CD4-positive, alpha-beta T cell treated with Interleukin-21 for 1 hour (primary cell): ENCODE data around the gene TAS2R39.
"Not testable (repeated sequence)": the region's sequence is repeated elsewhere in the genome, so short reads cannot be mapped to it uniquely, and the experiment has no call there.

Experiments used
- DNase-seq: peaks from one replicate; pipeline ENCODE4 v3.0.0-alpha.2; 2020

TAS2R39 gene

GRCh38 chr7:143183024-143183423 lies at the start of gene TAS2R39:
TAS2R39 (plus strand) TSS chr7:143183419; CDS start chr7:143183419, 0 bp downstream.
- no peak for DNase-seq

DNA sequence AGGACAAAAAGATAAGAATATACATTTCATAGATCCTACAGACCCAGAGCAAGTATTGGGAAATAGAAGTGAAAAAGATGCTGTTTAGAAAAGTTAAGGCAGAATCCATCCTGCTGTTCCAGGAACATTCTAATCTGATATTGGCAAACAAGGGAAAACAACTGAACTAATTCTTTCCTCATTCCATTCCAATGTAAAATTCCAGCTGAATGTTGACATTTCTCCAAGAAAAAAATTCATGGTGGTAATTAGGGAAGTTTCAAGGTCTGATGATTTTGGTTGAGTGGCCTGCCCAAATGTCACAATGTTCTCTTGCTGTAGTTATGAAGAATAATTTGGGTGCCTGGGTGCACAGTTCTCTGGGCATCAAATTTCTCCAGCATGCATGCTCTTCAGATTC lies 36.1 kb upstream of the TAS2R39 start:
- no peak for DNase-seq

- no peak for DNase-seq
Measured at GRCh38 chr7:143148050-143148449, 35.2 kb upstream of the TAS2R39 start.

DNA sequence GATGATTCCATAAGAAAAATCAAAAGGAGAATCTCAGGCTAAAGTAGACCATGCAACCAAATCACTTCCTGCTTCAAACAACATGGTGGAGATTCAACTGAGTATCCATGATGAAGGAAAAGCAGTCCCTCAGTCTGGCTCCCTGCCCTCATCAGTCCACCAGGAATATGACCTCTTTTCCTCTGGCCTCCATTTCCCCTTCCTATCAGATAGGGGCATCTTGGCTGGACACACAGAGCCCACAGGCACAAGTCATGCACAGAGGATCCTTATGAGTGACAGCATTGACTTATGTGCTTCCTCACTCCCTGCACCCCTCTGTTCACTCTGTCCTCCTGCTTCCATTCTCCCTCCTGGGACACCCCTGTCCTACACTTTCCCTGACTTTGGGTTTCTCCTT lies 34.6 kb upstream of the TAS2R39 start:
- no peak for DNase-seq

- not testable (repeated sequence) for DNase-seq
Measured at GRCh38 chr7:143150696-143151095, 32.5 kb upstream of the TAS2R39 start.

GRCh38 chr7:143158617-143159016 lies 24.6 kb upstream of the TAS2R39 start:
- not testable (repeated sequence) for DNase-seq

GRCh38 chr7:143171697-143172096 lies 11.5 kb upstream of the TAS2R39 start:
- no peak for DNase-seq

DNA sequence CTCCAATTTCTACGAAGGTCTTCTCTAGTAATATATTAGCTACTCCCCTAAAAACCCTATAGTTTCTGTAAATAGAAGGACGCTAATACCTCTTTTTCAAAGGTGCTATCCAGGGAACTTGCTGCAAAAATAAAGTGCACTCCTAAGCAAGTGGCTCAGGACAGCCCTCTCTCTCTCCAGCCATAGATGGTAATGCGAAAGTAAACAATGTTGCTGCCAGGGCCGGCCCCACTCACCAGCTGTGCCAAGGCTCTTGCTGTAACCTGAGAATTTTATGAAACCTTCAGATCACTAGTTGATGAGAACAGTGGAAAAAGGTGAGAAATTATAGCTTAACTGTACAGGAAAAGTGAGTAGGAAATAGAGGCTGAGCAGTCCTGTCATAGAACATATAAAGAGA lies 10.9 kb upstream of the TAS2R39 start:
- no peak for DNase-seq

DNA sequence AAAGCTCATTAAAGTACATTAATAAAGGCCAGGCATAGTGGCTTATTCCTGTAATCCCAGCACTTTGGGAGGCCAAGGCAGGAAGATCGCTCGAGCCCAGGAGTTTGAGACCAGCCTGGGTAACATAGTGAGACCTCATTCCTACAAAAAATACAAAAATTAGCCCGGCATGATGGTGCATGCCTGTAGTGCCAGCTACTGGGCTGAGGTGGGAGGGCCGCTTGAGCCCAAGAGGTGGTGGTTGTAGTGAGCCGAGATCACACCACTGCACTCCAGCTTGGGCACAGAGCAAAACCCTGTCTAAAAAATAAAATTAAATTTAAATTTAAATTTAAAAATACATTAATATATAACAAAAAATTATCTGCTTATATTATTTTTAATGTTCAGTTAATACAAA lies 7.1 kb upstream of the TAS2R39 start:
- DNase-seq = no peak

DNA sequence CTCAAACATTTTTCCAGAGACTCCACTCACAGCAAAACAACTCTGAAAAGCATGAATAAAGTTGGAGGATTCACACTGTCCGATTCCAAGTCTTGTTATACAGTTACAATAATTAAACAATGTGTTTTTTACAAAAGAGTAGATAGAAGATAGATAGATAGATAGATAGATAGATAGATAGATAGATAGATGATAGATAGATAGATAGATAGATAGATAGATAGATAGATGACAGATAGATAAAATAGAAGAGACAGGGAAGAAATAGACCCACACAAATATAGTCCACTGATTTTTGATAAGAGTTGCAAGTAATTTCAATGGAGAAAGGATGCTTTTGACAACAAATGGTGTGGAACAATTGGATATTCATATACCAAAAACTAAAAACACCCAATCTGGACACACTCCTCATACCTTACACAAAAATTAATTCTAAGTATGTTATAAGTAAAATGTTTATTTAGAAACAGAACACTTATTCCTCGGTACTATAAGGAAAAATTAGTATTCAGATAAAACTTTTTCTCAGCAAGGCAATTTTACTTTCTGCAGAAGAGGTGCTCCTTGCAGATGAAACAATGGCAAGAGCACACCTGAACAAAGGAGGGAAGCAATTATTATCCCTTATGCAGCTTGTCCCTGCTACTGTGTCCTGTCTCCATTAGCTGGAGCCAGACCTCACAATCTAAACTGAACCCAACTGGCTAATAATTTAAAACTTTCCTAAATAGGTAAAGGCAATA lies 5.7 kb upstream of the TAS2R39 start:
- no peak for DNase-seq

DNA sequence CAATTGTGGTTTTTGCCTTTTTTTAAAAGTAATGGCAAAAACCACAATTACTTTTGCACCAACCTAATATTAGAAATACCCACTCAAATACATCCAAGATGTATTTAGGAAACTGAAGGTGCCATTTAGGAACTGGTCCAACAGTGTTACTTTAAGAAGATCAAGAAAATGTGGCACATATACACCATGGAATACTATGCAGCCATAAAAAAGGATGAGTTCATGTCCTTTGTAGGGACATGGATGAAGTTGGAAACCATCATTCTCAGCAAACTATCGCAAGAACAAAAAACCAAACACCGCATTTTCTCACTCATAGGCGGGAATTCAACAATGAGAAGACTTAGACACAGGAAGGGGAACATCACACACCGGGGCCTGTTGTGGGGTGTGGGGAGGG lies 2.4 kb upstream of the TAS2R39 start:
- DNase-seq = not testable (repeated sequence)

DNA sequence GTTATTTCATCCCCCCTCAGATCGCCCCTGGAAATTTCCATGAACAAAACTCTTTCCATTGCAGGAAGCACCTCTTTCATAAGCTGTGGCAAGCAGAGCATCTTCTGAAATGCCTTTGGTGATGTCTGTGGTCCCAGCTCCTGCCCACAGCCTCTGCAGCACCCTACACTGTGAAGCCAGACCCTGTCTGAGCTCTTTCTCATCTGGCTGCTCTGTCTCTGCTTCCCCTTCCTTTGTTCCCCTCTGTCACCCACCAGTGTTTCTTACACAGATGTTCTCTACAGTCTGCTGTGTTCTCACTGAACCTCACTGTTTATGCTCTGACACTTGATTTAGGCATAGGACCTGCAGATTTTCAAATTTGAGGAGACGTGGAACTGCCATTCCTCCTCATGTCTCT lies 1.9 kb upstream of the TAS2R39 start:
- DNase-seq = no peak

DNA sequence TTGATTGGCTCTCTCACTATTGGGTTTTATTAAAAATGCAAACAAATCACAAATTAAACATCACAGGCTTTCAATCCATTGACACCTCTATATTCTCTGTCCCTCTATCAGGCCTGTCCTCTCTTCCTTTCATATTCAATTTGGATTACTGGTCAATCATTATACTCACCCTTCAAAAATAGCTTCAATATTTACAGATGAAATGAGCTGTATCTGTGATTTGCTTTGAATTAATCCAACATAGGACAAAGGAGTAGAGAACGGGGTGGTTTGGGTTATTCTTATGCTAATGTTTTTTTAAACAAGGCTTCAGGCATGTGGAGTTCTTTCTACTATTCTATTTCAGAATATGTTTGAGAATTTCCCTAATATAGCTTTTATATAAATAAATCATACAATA lies 2.3 kb downstream of the TAS2R39 start:
- no peak for DNase-seq

DNA sequence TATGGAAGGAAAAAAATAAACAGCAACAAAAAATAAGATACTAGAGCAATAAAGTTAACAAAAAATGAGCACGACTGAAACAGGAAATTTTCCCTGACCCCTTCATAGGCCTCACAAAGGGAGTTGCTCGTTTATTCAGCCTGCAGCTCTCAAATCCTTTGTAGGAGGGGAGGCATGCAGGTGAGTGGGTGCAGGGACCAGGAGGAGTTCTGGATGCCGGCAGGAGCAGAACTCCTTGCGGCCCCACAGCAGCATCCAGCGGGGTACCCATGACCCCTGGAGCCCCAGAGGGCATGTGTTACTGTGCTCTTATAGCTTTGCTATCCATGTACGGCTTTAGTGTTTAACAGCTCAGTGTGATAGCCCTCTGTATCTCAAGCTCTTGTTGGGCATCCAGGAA lies 5.8 kb downstream of the TAS2R39 start:
- no peak for DNase-seq

DNA sequence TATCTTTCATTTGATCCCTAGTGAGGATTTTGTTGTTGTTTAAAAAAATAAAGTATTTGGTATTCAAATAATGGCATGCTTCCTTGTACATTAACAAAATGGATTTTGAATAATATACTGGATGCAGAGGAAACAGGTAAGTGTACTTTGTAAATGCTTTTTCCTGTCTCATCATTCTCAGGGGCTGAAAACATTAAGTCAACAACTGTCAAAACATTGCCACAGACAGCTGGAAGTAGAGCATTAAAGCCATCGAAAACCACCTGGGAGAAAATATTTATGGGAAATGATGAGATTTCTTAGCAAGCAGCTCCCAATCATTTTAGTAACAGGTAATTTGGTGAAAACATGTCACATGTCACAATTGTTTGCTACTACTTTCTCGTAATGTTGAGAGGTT lies 10.7 kb downstream of the TAS2R39 start:
- DNase-seq = no peak

DNA sequence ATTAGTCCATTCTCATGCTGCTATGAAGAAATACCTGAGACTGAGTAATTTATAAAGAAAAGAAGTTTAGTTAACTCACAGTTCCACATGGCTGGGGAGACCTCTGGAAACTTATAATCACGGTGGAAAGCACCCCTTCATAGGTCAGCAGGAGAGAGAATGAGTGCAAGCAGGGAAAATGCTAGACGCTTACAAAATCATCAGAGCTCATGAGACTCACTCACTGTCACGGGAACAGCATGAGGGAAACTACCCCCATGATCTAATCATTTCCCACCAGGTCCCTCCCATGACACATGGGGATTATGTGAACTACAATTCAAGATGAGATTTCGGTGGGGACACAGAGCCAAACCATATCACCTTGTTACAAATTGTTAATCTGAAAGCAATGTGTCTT lies 15.8 kb downstream of the TAS2R39 start:
- DNase-seq = no peak

- DNase-seq = no peak
Measured at GRCh38 chr7:143202161-143202560, 18.9 kb downstream of the TAS2R39 start.

DNA sequence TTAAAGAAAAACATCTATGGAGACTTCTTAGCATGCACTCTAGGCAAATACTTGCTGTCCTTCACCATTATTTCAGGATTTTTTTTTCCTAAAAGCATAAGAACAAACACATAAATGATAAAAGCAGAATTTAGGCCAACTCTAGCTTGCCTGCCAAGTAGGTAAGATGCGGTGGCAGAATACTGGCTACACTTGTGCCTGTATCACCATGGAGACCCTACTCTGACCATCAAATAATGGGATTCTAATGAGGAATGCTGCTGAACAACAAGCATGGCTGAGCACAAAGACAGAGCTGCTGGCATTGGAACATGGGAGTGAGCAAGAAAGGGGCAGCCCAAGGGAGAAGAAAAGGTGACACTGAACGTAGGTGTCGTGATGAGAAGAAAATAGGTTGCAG lies 20.2 kb downstream of the TAS2R39 start:
- no peak for DNase-seq

DNA sequence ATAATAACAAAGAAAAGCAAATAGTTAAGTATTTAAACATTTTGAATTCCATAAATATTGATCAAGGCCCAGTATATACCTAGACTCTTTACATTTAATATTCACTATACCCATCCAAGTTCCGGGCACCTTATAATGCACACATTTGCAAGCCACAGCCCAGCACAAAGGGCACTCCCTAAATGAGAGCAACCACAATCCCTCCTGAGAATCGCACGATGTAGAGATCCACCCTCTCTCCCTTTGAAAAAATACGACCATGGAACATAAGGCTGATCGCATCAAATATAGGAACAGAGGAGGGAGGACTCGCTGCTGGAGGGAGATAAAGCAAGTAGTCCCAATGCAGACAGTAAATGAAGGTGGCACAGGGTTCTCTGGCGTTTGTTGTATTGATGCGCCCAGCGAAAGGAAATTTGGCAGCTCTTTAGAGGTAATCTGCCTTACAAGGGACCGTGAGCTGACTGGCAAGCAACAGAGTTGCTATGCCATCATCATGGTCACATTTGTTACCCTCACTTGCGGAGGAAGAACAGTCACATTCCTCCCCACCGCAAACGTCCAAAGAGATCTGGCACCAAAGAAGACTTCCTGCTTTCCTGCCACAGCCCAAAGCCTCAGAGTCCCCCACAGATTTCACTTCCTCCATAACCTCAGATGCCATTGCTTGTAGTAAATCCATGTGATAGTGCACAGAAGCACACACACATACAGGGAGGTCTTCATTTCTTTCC lies 22.5 kb downstream of the TAS2R39 start:
- DNase-seq = peak; percentile 19

GRCh38 chr7:143210541-143210940 lies 27.3 kb downstream of the TAS2R39 start:
- no peak for DNase-seq

- not testable (repeated sequence) for DNase-seq
Measured at GRCh38 chr7:143213478-143213877, 30.3 kb downstream of the TAS2R39 start.

GRCh38 chr7:143214789-143215679 lies 31.8 kb downstream of the TAS2R39 start:
- DNase-seq = peak; percentile 84

DNA sequence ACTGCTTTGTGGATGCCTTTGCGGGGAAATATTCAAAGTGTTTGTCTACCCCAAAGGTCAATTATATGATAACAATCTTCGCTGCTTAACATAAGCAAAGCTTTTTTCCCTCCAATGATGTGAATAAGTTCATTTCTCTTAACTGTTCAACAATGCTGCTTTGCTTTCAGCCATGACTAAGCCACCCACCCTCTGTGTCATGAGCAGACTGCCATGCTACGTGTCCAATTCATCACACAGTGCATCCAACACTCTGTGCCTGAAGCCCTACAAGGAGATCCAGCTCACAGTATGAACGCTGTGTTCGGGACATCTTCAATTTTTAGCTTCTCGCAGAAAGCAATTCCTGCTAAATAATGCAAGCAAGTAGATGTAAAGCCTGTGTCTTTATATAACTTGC lies 32.9 kb downstream of the TAS2R39 start:
- DNase-seq = no peak
